K562 (cell line): ENCODE data around the gene SLC49A3. TPM values are rescaled to one million over a fixed set of nuclear protein-coding genes. Genes with fewer than 3 reads are reported as not detected.

Experiments used
- CCAR2 ChIP-seq: fragments of 200-400 bp; formaldehyde crosslinking; IDR thresholded peaks from 2 replicates; pipeline ENCODE4 v1.6.1; 2017; ENCODE audit warnings: mild to moderate bottlenecking, low read depth, low read length
- CHCHD3 ChIP-seq: fragments of 250-450 bp; sonication (Bioruptor Pico); IDR thresholded peaks from 2 replicates; pipeline ENCODE4 v2.1.2; 2022; ENCODE audit warnings: mild to moderate bottlenecking
- ELF1 ChIP-seq: fragments of 200-800 bp; sonication (Bioruptor generic); IDR thresholded peaks from 2 replicates; pipeline ENCODE4 v1.6.1; 2016; ENCODE audit warnings: missing genetic modification characterization, missing compliant biosample characterization
- KDM5B ChIP-seq: fragments of 200-600 bp; sonication (generic); IDR thresholded peaks from 2 replicates; pipeline ENCODE4 v1.6.1; 2012; ENCODE audit warnings: low read depth, mild to moderate bottlenecking, moderate library complexity, low read length, control low read depth, inconsistent platforms; ENCODE audit not compliant: insufficient replicate concordance
- MTA3 ChIP-seq: fragments of 450-650 bp; formaldehyde crosslinking; IDR thresholded peaks from 2 replicates; pipeline ENCODE4 v1.6.1; 2017; ENCODE audit warnings: mild to moderate bottlenecking, borderline replicate concordance
- MYBL2 ChIP-seq, 2 experiments: fragments of 450-650 bp in 1 of 2; sonication (generic) in 1 of 2; formaldehyde crosslinking in 1 of 2; IDR thresholded peaks; 2 replicates each; pipeline versions ENCODE4 v1.6.1 to v1.8.1; 2017 to 2022; ENCODE audit warnings: borderline replicate concordance in 1 of 2, inconsistent platforms in 1 of 2, low read depth in 1 of 2, mild to moderate bottlenecking in 1 of 2, missing genetic modification reagents in 1 of 2, moderate library complexity in 1 of 2
- OTX1 ChIP-seq: fragments of 450-650 bp; formaldehyde crosslinking; IDR thresholded peaks from 2 replicates; pipeline ENCODE4 v1.4.0; 2022; ENCODE audit warnings: mild to moderate bottlenecking
- PHTF2 ChIP-seq: fragments of 250-450 bp; sonication (Bioruptor Pico); IDR thresholded peaks from 2 replicates; pipeline ENCODE4 v1.5.0; 2021; ENCODE audit warnings: mild to moderate bottlenecking
- RFX1 ChIP-seq: fragments of 450-650 bp; IDR thresholded peaks from 2 replicates; pipeline ENCODE4 v1.6.1; 2016; ENCODE audit warnings: mild to moderate bottlenecking, moderate library complexity
- SREBF2 ChIP-seq: sonication (generic); formaldehyde crosslinking; IDR thresholded peaks from 2 replicates; pipeline ENCODE4 v1.4.0; 2020; ENCODE audit warnings: mild to moderate bottlenecking, missing genetic modification reagents
- SRSF7 ChIP-seq: fragments of 200-400 bp; formaldehyde crosslinking; optimal IDR thresholded peaks from 2 replicates; pipeline ENCODE3; 2017; ENCODE audit warnings: mild to moderate bottlenecking, low read depth, low read length
- TCF7 ChIP-seq: sonication (generic); IDR thresholded peaks from 2 replicates; pipeline ENCODE4 v1.6.1; 2016; ENCODE audit warnings: antibody characterized with exemption, borderline replicate concordance
- polyA plus RNA-seq, 8 experiments: library from polyadenylated mRNA; depleted of rRNA in 4 of 8; stranded (reverse) in 5 of 8; unstranded in 3 of 8; fragments of >200 nt; fragmentation: Nextera tagmentation in 2 of 8; fragmentation: Illumina TruSeq in 1 of 8; extraction: Ambion mirVana in 2 of 8; extraction: Trizol in 1 of 8; gene quantifications; 2 replicates each; pipeline versions ENCODE4 v1.2.1 to v1.2.3, GENCODE V29; 2011 to 2014; ENCODE audit warnings: inconsistent platforms in 1 of 8, missing spikeins in 1 of 8
- total RNA-seq, 7 experiments: library from RNA; depleted of rRNA in 6 of 7; stranded (reverse); fragments of >200 nt in 6 of 7; fragmentation: Illumina TruSeq in 2 of 7; extraction: Trizol in 2 of 7; gene quantifications; 2 replicates each; pipeline versions ENCODE4 v1.2.1 to v1.2.3, GENCODE V29; 2011 to 2021; ENCODE audit warnings: low replicate concordance in 1 of 7
- TF ChIP-seq, protein P1 (sequence below): fragments of 450-650 bp; IDR thresholded peaks from 2 replicates; pipeline ENCODE4 v1.6.1; 2017; ENCODE audit warnings: antibody characterized with exemption
- TF ChIP-seq, protein P2 (sequence below): fragments of 450-650 bp; IDR thresholded peaks from 2 replicates; pipeline ENCODE4 v1.6.1; 2016; ENCODE audit warnings: low read depth
- TF ChIP-seq, protein P3 (sequence below): fragments of 450-650 bp; IDR thresholded peaks from 2 replicates; pipeline ENCODE4 v1.6.1; 2018; ENCODE audit warnings: mild to moderate bottlenecking, low read depth; ENCODE audit not compliant: partially characterized antibody
- TF ChIP-seq, protein P4 (sequence below), 2 experiments: fragments of 450-650 bp; IDR thresholded peaks; 2 replicates each; pipeline ENCODE4 v1.6.1; 2016

Gene SLC49A3
- total and polyA plus RNA-seq, 9 of the 15 experiments (the other 6 are each of a cell fraction or from before 2014, with no cell fraction given): 0.24 to 0.41 TPM; not detected in 7

DNA sequence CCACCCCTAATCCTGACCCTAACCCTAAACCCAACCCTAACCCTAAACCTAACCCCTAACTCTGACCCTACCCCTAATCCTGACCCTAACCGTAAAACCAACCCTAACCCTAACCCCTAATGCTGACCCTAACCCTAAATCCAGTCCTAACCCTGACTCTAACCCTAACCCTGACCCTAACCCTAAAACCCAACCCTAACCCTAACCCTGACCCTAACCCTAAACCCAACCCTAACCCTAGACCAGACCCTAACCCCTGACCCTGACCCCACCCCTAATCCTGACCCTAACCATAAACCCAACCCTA is 16.0 kb upstream of the SLC49A3 start (continued):
- no peak for TF ChIP-seq TCF7
- TF ChIP-seq, protein P1, sequence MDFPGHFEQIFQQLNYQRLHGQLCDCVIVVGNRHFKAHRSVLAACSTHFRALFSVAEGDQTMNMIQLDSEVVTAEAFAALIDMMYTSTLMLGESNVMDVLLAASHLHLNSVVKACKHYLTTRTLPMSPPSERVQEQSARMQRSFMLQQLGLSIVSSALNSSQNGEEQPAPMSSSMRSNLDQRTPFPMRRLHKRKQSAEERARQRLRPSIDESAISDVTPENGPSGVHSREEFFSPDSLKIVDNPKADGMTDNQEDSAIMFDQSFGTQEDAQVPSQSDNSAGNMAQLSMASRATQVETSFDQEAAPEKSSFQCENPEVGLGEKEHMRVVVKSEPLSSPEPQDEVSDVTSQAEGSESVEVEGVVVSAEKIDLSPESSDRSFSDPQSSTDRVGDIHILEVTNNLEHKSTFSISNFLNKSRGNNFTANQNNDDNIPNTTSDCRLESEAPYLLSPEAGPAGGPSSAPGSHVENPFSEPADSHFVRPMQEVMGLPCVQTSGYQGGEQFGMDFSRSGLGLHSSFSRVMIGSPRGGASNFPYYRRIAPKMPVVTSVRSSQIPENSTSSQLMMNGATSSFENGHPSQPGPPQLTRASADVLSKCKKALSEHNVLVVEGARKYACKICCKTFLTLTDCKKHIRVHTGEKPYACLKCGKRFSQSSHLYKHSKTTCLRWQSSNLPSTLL: 0 out of 2 replicates have a peak, but pooled peaks have one; percentile 57
- peak; percentile 95 for TF ChIP-seq OTX1 (CRISPR knock-in tag)
- no peak for TF ChIP-seq KDM5B
- TF ChIP-seq, protein P2, sequence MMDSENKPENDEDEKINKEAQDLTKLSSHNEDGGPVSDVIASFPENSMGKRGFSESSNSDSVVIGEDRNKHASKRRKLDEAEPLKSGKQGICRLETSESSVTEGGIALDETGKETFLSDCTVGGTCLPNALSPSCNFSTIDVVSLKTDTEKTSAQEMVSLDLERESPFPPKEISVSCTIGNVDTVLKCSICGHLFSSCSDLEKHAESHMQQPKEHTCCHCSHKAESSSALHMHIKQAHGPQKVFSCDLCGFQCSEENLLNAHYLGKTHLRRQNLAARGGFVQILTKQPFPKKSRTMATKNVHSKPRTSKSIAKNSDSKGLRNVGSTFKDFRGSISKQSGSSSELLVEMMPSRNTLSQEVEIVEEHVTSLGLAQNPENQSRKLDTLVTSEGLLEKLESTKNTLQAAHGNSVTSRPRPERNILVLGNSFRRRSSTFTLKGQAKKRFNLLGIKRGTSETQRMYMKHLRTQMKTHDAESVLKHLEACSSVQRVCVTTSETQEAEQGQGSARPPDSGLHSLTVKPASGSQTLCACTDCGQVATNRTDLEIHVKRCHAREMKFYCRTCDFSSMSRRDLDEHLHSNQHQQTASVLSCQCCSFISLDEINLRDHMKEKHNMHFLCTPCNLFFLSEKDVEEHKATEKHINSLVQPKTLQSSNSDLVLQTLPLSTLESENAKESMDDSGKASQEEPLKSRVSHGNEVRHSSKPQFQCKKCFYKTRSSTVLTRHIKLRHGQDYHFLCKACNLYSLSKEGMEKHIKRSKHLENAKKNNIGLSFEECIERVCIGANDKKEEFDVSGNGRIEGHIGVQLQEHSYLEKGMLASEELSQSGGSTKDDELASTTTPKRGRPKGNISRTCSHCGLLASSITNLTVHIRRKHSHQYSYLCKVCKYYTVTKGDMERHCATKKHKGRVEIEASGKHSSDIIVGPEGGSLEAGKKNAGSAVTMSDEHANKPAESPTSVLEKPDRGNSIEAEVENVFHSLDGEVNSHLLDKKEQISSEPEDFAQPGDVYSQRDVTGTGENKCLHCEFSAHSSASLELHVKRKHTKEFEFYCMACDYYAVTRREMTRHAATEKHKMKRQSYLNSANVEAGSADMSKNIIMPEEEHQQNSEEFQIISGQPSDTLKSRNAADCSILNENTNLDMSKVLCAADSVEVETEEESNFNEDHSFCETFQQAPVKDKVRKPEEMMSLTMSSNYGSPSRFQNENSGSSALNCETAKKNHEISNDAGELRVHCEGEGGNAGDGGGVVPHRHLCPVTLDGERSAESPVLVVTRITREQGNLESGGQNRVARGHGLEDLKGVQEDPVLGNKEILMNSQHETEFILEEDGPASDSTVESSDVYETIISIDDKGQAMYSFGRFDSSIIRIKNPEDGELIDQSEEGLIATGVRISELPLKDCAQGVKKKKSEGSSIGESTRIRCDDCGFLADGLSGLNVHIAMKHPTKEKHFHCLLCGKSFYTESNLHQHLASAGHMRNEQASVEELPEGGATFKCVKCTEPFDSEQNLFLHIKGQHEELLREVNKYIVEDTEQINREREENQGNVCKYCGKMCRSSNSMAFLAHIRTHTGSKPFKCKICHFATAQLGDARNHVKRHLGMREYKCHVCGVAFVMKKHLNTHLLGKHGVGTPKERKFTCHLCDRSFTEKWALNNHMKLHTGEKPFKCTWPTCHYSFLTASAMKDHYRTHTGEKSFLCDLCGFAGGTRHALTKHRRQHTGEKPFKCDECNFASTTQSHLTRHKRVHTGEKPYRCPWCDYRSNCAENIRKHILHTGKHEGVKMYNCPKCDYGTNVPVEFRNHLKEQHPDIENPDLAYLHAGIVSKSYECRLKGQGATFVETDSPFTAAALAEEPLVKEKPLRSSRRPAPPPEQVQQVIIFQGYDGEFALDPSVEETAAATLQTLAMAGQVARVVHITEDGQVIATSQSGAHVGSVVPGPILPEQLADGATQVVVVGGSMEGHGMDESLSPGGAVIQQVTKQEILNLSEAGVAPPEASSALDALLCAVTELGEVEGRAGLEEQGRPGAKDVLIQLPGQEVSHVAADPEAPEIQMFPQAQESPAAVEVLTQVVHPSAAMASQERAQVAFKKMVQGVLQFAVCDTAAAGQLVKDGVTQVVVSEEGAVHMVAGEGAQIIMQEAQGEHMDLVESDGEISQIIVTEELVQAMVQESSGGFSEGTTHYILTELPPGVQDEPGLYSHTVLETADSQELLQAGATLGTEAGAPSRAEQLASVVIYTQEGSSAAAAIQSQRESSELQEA: 0 out of 2 replicates have a peak, but pooled peaks have one; percentile 49
- no peak for TF ChIP-seq CCAR2
- TF ChIP-seq, protein P3, sequence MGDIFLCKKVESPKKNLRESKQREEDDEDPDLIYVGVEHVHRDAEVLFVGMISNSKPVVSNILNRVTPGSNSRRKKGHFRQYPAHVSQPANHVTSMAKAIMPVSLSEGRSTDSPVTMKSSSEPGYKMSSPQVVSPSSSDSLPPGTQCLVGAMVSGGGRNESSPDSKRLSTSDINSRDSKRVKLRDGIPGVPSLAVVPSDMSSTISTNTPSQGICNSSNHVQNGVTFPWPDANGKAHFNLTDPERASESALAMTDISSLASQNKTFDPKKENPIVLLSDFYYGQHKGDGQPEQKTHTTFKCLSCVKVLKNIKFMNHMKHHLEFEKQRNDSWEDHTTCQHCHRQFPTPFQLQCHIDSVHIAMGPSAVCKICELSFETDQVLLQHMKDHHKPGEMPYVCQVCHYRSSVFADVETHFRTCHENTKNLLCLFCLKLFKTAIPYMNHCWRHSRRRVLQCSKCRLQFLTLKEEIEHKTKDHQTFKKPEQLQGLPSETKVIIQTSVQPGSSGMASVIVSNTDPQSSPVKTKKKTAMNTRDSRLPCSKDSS: peak; percentile 42
- no peak for TF ChIP-seq CHCHD3 (CRISPR knock-in tag)
- TF ChIP-seq, protein P4, sequence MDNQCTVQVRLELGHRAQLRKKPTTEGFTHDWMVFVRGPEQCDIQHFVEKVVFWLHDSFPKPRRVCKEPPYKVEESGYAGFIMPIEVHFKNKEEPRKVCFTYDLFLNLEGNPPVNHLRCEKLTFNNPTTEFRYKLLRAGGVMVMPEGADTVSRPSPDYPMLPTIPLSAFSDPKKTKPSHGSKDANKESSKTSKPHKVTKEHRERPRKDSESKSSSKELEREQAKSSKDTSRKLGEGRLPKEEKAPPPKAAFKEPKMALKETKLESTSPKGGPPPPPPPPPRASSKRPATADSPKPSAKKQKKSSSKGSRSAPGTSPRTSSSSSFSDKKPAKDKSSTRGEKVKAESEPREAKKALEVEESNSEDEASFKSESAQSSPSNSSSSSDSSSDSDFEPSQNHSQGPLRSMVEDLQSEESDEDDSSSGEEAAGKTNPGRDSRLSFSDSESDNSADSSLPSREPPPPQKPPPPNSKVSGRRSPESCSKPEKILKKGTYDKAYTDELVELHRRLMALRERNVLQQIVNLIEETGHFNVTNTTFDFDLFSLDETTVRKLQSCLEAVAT (IDR thresholded peaks at IDR 0.05): peak in 1 of 2 experiments; percentile 73; a peak in 1 of 4 replicates
- no peak for TF ChIP-seq MYBL2 (IDR thresholded peaks at IDR 0.05; ENCODE audit: low read depth)
- no peak for TF ChIP-seq MYBL2 (CRISPR knock-in tag; IDR thresholded peaks at IDR 0.05; ENCODE audit: borderline replicate concordance)
- TF ChIP-seq SRSF7: no peak
- TF ChIP-seq RFX1: no peak
- no peak for TF ChIP-seq PHTF2 (CRISPR knock-in tag)
- TF ChIP-seq ELF1 (tag): no peak
- no peak for TF ChIP-seq MTA3
- TF ChIP-seq SREBF2 (CRISPR knock-in tag): no peak
